RWPE1 (cell line): ENCODE data around the gene RBL1.

Experiments used
- CTCF ChIA-PET: fragments of 350-600 bp; sonication (Branson Sonifier 250); formaldehyde crosslinking; extraction: SDS; loops from one replicate; lab custom pipeline; 2021; lab: Yijun Ruan, JAX
- POLR2A ChIA-PET: fragments of 400-600 bp; formaldehyde crosslinking; extraction: SDS; loops from one replicate; lab custom pipeline; 2020; ENCODE audit warnings: antibody characterized with exemption; ENCODE audit not compliant: low non-redundant PET; lab: Yijun Ruan, JAX
- DNase-seq: peaks from one replicate; pipeline ENCODE4 v3.0.0; 2012; ENCODE audit warnings: low spot score
- H3K27ac ChIP-seq: fragments of 450-650 bp; 2 replicates; pipeline ENCODE4 v1.5.1; 2017
- TF ChIP-seq, protein P1 (sequence below): fragments of 450-650 bp; conservative IDR thresholded peaks from 2 replicates; pipeline ENCODE4 v1.5.1; 2017; ENCODE audit warnings: low read depth, mild to moderate bottlenecking

Gene RBL1

DNA sequence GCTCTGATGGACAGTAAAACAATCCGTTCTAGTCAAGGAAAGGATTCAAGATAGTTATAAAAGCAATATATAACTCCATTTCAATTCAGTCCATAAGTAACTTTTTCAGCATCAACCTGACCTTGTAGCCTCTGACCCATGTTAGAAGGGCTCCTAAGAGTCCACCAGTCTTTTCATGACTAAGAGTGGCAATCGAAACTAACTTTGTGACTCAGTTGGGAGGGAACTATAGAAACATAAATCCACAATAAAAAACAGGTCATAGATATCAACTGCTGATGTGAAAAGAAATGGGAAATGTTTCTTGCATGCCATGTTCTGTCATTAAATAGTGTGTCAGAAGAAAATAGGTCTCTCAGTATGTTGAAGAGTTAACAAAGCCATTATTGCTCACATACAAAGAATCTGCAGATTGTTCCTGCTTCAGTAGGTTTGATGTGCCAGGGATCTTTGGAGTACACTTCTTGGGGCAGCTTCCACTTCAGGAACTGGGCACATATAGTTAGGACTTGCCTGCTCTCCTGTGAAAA is 16.2 kb upstream of the RBL1 start:
- ChIA-PET CTCF (interaction anchor here (0.6 kb wide), 1 partner anchor 14 kb away, joined by 4 read pairs; no protein-coding TSS in a partner anchor), POLR2A (interaction anchor here (0.5 kb wide), 1 partner anchor 32 kb away, joined by 4 read pairs; no protein-coding TSS in a partner anchor)
- TF ChIP-seq, protein P1, sequence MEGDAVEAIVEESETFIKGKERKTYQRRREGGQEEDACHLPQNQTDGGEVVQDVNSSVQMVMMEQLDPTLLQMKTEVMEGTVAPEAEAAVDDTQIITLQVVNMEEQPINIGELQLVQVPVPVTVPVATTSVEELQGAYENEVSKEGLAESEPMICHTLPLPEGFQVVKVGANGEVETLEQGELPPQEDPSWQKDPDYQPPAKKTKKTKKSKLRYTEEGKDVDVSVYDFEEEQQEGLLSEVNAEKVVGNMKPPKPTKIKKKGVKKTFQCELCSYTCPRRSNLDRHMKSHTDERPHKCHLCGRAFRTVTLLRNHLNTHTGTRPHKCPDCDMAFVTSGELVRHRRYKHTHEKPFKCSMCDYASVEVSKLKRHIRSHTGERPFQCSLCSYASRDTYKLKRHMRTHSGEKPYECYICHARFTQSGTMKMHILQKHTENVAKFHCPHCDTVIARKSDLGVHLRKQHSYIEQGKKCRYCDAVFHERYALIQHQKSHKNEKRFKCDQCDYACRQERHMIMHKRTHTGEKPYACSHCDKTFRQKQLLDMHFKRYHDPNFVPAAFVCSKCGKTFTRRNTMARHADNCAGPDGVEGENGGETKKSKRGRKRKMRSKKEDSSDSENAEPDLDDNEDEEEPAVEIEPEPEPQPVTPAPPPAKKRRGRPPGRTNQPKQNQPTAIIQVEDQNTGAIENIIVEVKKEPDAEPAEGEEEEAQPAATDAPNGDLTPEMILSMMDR: no peak
- H3K27ac ChIP-seq: no peak overlapping the region
- DNase-seq: no peak

DNA sequence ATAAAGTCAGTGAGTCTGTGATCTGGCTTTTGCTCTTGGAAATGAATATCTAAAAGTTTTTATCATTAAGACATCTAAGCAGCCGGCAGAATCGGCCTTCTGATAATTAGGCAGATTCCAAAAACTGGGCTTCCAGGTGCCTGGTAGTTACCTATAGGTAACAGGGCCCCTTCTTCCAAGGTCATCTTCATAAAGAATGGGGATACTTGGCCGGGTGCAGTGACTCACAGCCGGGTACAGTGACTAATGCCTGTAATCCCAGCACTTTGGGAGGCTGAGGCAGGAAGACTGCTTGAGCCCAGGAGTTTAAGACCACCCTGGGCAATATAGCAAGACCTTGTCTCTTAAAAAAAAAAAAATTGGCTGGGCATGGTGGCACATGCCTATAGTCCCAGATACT is 12.9 kb upstream of the RBL1 start:
- H3K27ac ChIP-seq: no peak overlapping the region
- CTCF ChIA-PET: no interaction called here
- POLR2A ChIA-PET: no interaction called here
- DNase-seq: no peak
- TF ChIP-seq, protein P1: no peak

DNA sequence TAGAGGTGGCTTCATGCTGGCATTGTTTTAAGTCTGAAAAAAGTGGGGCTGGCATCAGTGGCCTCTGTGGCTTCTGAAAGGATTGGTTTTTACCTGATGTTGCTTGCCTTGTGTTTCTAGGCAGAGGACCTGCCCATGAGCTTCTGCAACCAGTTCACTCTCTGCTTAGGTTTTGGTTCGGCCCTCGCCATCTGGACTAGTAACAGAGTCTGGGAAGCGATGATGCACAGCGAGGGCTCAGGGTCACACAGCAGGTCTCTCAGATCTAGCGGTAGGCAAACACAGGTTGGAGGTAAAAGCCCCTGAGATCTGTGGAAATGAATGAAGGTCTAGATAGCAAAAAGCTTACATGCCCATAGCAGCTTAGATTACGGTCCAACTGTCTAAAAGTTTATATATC is 6.8 kb upstream of the RBL1 start:
- POLR2A ChIA-PET: interaction anchor here (0.6 kb wide), 1 partner anchor 1333 kb away, joined by 4 read pairs; the partner anchor contains the start of gene SNHG17
- H3K27ac ChIP-seq: no peak overlapping the region
- CTCF ChIA-PET: interaction anchor here (0.6 kb wide), 1 partner anchor 99 kb away, joined by 4 read pairs; no protein-coding TSS in a partner anchor
- TF ChIP-seq, protein P1: no peak
- DNase-seq: no peak

DNA sequence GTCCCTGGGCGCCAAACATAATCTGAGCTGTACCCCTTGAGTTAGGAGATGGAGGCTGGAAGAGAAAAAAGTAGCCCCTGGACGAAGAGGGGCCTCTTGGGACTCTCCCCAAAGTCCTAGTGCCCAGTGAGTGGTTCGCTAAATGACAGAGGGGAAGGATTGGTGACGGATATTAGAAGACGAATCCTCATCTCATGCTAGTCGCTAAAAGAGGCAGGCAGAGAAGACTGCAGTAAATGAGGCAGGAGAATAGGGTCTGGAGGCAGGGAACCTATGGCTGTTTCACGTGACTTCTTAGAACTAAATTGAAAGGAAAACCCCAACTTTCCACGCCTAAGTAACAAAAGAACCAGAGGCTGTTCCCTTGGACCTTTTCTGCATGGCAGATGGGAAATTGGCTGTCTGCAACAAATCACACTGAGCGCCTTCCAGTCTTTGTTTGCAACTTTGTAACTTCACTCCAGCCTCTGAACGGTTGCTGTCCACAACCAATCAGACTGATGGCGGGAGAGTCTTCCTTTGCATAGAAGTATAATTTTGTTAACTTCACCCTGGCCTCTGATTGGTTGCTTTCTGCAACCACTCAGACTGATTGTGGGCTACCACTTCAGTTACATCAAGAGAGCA is 731 bp upstream of the RBL1 start:
- CTCF ChIA-PET: interaction anchor here (0.5 to 1.9 kb wide), 5 partner anchors 26 to 828 kb away, joined by 3 to 7 read pairs (median 4); no protein-coding TSS in a partner anchor
- POLR2A ChIA-PET: interaction anchor here (0.5 to 1.9 kb wide), 3 partner anchors 8 to 82 kb away, joined by 3 to 7 read pairs (median 6); partner anchors contain the start of genes MROH8 and RPN2
- peak overlapping the region; percentile 84 for H3K27ac ChIP-seq
- TF ChIP-seq, protein P1: no peak
- no peak for DNase-seq

DNA sequence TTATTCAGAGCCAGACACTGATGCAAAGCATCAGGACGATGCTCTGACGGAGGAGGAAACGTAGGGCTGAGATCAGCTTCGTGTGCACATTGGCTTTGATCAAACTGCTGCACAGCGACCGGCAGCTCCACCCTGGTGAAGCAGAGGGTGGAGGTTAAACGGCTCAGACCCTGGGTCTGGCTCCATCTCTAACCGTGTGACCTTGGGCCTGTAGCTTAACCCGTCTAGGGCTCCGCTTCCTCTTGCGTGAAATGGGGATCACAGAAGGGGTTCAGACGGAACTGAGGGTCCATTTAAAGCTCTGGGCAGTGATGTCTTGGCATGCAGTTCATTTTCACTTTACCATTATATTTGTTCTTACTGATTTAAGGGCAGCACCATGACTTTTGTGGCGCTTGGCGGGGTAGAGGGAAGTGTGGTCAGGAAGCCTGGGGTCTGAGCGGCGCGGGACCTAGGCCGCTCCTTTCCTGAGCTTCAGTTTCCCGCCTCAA is 644 bp downstream of the RBL1 start:
- TF ChIP-seq, protein P1: no peak
- peak overlapping the region; percentile 84 for H3K27ac ChIP-seq
- CTCF ChIA-PET: interaction anchor here (0.5 to 1.9 kb wide), 8 partner anchors 32 to 442 kb away, joined by 3 to 6 read pairs (median 4); no protein-coding TSS in a partner anchor
- peak; percentile 46 for DNase-seq
- POLR2A ChIA-PET: interaction anchor here (0.5 to 1.9 kb wide), 8 partner anchors 10 to 553 kb away, joined by 3 to 7 read pairs (median 4); partner anchors contain the start of genes MROH8 and RPN2

DNA sequence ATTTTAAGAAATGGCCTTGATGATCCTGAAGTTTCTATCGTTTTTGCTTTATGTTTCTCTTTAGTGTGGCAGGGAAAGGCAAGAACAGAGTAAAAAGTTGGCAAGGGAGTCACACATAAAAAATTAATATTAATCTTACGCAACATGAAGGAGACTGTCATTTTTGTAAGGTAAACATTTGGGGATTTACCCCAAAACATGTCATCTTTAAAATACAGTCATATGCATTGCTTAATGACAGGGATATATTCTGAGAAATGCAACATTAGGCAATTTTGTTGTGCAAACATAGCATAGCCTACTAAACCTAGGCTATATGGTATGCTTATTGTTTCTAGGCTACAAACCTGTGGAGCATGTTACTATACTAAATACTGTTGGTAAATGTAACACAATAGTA is 5.4 kb downstream of the RBL1 start:
- no peak overlapping the region for H3K27ac ChIP-seq
- CTCF ChIA-PET: interaction anchor here (0.5 kb wide), 1 partner anchor 17 kb away, joined by 4 read pairs; no protein-coding TSS in a partner anchor
- POLR2A ChIA-PET: no interaction called here
- no peak for DNase-seq
- TF ChIP-seq, protein P1: no peak
